BLaER1 (cell line): ENCODE results near the gene MMP19.
"Not testable (repeated sequence)": the region's sequence is repeated elsewhere in the genome, so short reads cannot be mapped to it uniquely, and the experiment has no call there.

Experiments
- H3K27ac ChIP-seq: shearing (Covaris generic); formaldehyde crosslinking; 2 replicates; pipeline ENCODE4 v1.8.1; 2022
- H3K27me3 ChIP-seq: shearing (Covaris generic); formaldehyde crosslinking; 2 replicates; pipeline ENCODE4 v1.8.1; 2022
- H3K36me3 ChIP-seq: shearing (Covaris generic); formaldehyde crosslinking; 2 replicates; pipeline ENCODE4 v1.8.1; 2022
- H3K4me1 ChIP-seq: shearing (Covaris generic); formaldehyde crosslinking; 2 replicates; pipeline ENCODE4 v1.8.1; 2022
- H3K4me2 ChIP-seq: shearing (Covaris generic); formaldehyde crosslinking; 2 replicates; pipeline ENCODE4 v1.8.1; 2022
- H3K4me3 ChIP-seq: shearing (Covaris generic); formaldehyde crosslinking; 2 replicates; pipeline ENCODE4 v1.8.1; 2022
- H3K9ac ChIP-seq: shearing (Covaris generic); formaldehyde crosslinking; 2 replicates; pipeline ENCODE4 v1.8.1; 2022
- H3K9me3 ChIP-seq: shearing (Covaris generic); formaldehyde crosslinking; 2 replicates; pipeline ENCODE4 v1.8.1; 2022
- H4K20me1 ChIP-seq: shearing (Covaris generic); formaldehyde crosslinking; 2 replicates; pipeline ENCODE4 v1.8.1; 2022
- Cebpa-rat ChIP-seq: shearing (Covaris generic); IDR thresholded peaks from 2 replicates; pipeline ENCODE4 v1.8.1; 2022

MMP19 gene

GRCh38 chr12:55842681-55843429, at the start of gene MMP19:
Gene MMP19, minus strand, starts transcription at chr12:55842936. Its CDS starts 106 bp downstream, at chr12:55842830.
- Histone ChIP-seq H3K27me3 (no peaks in the 10 kb centered on the region), H3K4me2 (no peak within 1 kb of the TSS), H3K4me1 (peaks cover 16% of the 10 kb centered on the region; the same call in 1 of the 2 replicates), H3K4me3 (no peak within 1 kb of the TSS), H3K36me3 (no peaks in the 10 kb centered on the region), H3K27ac (no peak within 1 kb of the TSS), H3K9me3 (no peaks in the 10 kb centered on the region), H4K20me1 (no peaks in the 10 kb centered on the region), H3K9ac (no peak within 1 kb of the TSS)
- TF ChIP-seq Cebpa-rat, result no peak; the same call in 1 of the 2 replicates

DNA sequence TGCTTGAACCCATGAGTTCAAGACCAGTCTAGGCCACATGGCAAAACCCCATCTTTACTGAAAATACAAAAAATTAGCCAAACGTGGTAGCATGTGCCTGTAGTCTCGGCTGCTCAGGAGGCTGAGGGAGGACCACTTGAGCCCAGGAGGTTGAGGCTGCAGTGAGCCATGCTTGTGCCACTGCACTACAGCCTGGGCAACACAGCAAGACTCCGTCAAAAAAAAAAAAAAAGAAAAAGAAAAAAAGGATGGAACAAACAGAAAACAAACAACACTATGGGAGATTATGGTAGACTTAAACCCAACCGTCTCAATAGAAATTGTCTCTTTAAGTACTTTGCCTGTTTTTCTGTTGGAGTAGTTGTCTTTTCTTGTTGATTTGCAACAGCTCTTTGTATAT, 48.6 kb upstream of the MMP19 start:
- no peaks in the 10 kb centered on the region for H4K20me1 ChIP-seq
- H3K9me3 ChIP-seq, result no peaks in the 10 kb centered on the region
- H3K4me1 ChIP-seq, result no peaks in the 10 kb centered on the region
- H3K27ac ChIP-seq, result no peak overlapping the region
- H3K36me3 ChIP-seq, result no peaks in the 10 kb centered on the region
- H3K9ac ChIP-seq, result no peak overlapping the region
- TF ChIP-seq Cebpa-rat, result no peak
- H3K4me3 ChIP-seq, result no peak overlapping the region
- no peak overlapping the region for H3K4me2 ChIP-seq
- no peaks in the 10 kb centered on the region for H3K27me3 ChIP-seq

GRCh38 chr12:55885113-55885512, 42.4 kb upstream of the MMP19 start:
- H3K36me3 ChIP-seq, result no peaks in the 10 kb centered on the region
- H3K4me2 ChIP-seq, result no peak overlapping the region
- TF ChIP-seq Cebpa-rat, result no peak
- no peaks in the 10 kb centered on the region for H3K27me3 ChIP-seq
- no peak overlapping the region for H3K9ac ChIP-seq
- no peaks in the 10 kb centered on the region for H3K4me1 ChIP-seq
- no peaks in the 10 kb centered on the region for H3K9me3 ChIP-seq
- H3K27ac ChIP-seq, result no peak overlapping the region
- no peak overlapping the region for H3K4me3 ChIP-seq
- H4K20me1 ChIP-seq, result no peaks in the 10 kb centered on the region

DNA sequence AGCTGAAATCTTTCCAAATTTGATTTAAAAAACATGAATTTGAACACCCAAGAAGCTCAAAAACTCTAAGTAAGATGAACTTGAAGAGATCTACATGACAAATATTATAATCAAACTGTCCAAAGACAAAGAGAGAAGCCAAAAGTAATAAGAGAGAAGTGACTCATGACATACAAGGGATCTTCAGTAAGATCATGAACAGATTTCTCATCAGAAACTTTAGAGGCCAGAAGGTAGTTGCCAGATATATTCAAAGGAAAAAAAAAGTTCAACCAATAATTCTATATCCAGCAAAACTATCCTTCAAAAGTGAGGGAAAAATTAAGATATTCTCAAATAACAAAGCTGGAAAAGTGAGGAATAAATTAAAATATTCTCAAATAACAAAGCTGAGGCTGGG, 35.1 kb upstream of the MMP19 start:
- H3K9me3 ChIP-seq, result peaks cover 32% of the 10 kb centered on the region
- H3K4me3 ChIP-seq, result no peak overlapping the region
- no peaks in the 10 kb centered on the region for H4K20me1 ChIP-seq
- no peaks in the 10 kb centered on the region for H3K4me1 ChIP-seq
- no peak overlapping the region for H3K4me2 ChIP-seq
- no peak overlapping the region for H3K27ac ChIP-seq
- no peak for TF ChIP-seq Cebpa-rat
- H3K36me3 ChIP-seq, result no peaks in the 10 kb centered on the region
- H3K9ac ChIP-seq, result no peak overlapping the region
- no peaks in the 10 kb centered on the region for H3K27me3 ChIP-seq

DNA sequence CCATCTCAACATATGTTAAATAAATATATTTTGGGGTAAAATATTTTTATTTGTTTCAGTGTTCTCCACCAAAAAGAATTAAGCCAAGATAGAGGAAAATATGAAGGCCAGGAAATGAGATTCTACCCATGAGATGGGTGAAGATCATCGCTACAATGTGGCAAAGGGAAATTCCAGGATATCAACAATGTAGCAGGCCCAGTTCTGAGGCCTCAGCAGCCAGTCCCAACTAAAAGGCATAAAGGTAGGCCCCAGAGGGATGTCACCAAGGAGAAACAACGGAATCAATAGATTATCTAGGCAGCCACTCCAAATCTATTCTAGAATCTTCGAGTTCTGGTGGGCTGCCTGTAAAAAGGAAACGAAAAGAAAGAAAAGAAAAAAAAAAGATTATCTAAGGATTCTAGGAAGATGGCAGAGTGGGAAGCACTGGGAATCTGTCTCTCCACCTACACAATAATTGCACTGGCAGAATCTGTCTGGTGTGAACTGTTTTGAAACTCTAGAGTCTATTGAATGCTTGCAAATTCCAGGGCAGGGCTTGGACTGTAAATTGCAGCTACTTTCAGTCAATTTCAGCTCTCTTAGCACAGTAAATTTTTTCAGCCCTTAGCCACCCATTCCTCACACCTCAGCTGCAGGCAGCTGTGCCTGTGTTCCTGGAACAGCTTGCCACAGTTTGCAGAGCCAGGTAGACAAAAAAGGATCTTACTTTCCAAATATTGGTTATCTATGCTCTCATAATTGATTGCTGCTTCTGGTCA, 33.1 kb upstream of the MMP19 start:
- Histone ChIP-seq H3K27ac (no peak overlapping the region), H3K9me3 (peaks cover 32% of the 10 kb centered on the region), H3K36me3 (no peaks in the 10 kb centered on the region), H3K27me3 (no peaks in the 10 kb centered on the region), H4K20me1 (no peaks in the 10 kb centered on the region), H3K4me2 (no peak overlapping the region), H3K4me1 (no peaks in the 10 kb centered on the region), H3K9ac (no peak overlapping the region), H3K4me3 (no peak overlapping the region)
- no peak for TF ChIP-seq Cebpa-rat

GRCh38 chr12:55874443-55874842, 31.7 kb upstream of the MMP19 start:
- Histone ChIP-seq H3K27ac (no peak overlapping the region), H3K27me3 (no peaks in the 10 kb centered on the region), H3K9me3 (peaks cover 32% of the 10 kb centered on the region), H3K4me2 (no peak overlapping the region), H3K4me1 (no peaks in the 10 kb centered on the region), H4K20me1 (no peaks in the 10 kb centered on the region), H3K36me3 (no peaks in the 10 kb centered on the region), H3K9ac (no peak overlapping the region), H3K4me3 (no peak overlapping the region)
- no peak for TF ChIP-seq Cebpa-rat

DNA sequence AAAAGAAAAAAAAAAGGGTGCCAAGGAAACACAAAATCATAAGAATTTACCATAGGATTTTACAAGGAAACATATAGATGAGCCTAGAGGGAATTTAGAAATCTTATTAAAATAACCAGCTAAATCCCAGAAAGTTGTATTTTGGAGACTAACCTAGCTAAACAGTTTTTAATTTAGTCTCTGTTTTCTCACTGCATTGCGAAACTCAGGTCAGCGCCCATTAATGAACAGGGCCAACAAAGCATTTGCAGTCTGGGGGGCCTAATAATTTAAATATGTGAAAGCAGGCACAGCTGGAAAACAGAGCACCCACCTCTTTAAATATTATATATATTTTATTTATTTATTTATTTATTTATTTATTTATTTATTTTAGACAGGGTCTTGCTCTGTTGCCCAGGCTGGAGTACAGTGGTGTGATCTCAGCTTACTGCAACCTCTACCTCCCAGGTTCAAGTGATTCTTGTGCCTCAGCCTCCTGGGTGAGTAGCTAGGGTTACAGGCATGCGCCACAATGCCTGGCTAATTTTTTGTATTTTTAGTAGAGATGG, 23.8 kb upstream of the MMP19 start:
- H3K4me1 ChIP-seq, H4K20me1 ChIP-seq, H3K27ac ChIP-seq, H3K4me3 ChIP-seq, H3K4me2 ChIP-seq, H3K27me3 ChIP-seq, H3K9ac ChIP-seq, H3K36me3 ChIP-seq: not testable (repeated sequence)
- H3K9me3 ChIP-seq, result peaks cover 35% of the 10 kb centered on the region

DNA sequence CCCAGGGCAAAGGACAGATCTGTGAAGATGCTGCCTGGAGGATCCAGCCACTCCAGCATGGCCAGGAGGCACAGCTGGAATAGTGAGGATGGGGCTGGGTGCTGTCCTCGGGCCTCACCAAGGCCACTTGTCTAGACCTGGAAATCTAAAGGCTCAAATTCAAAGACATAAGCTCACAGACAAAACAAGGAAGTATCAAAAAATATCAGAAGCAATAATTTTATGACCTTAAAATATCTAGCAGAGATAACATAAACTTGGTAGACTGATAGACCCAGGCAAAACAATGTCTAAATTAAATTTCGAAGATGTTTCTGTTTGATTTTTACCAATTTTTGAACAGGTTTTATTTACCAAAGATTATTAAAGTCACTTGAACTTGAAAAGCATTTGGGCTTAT, 22.6 kb upstream of the MMP19 start:
- H4K20me1 ChIP-seq, result no peaks in the 10 kb centered on the region
- no peak overlapping the region for H3K9ac ChIP-seq
- H3K4me2 ChIP-seq, result no peak overlapping the region
- no peak overlapping the region for H3K27ac ChIP-seq
- no peaks in the 10 kb centered on the region for H3K36me3 ChIP-seq
- peaks cover 35% of the 10 kb centered on the region for H3K9me3 ChIP-seq
- H3K4me3 ChIP-seq, result no peak overlapping the region
- no peaks in the 10 kb centered on the region for H3K4me1 ChIP-seq
- no peaks in the 10 kb centered on the region for H3K27me3 ChIP-seq
- no peak for TF ChIP-seq Cebpa-rat

- not testable (repeated sequence) for H3K4me1 ChIP-seq, H3K36me3 ChIP-seq, H3K9ac ChIP-seq, H4K20me1 ChIP-seq, H3K27ac ChIP-seq, H3K4me2 ChIP-seq, H3K27me3 ChIP-seq, H3K4me3 ChIP-seq
- peaks cover 35% of the 10 kb centered on the region for H3K9me3 ChIP-seq
Measured at GRCh38 chr12:55862931-55863330, 20.2 kb upstream of the MMP19 start.

DNA sequence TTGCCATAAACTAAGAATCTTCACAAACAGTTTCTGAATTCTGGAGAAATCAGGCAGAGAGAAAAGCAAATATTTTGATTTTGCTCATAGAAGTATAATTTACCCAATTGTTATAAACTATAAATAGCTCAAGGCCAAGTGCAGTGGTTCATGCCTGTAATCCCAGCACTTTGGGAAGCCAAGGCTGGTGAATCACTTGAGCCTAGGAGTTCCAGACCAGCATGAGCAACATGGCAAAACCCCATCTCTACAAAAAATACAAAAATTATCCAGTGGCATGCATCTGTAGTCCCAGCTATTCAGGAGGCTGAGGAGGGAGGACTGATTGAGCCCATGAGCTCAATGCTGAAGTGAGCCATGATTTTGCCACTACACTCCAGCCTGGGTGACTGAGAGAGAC, 19.6 kb upstream of the MMP19 start:
- no peak overlapping the region for H3K27ac ChIP-seq
- H3K4me1 ChIP-seq, result no peaks in the 10 kb centered on the region
- no peaks in the 10 kb centered on the region for H3K36me3 ChIP-seq
- H3K4me3 ChIP-seq, result no peak overlapping the region
- no peaks in the 10 kb centered on the region for H3K27me3 ChIP-seq
- no peak overlapping the region for H3K4me2 ChIP-seq
- H3K9ac ChIP-seq, result no peak overlapping the region
- peaks cover 35% of the 10 kb centered on the region for H3K9me3 ChIP-seq
- TF ChIP-seq Cebpa-rat, result no peak
- no peaks in the 10 kb centered on the region for H4K20me1 ChIP-seq
